RWPE2 (cell line): Measurements from ENCODE around the gene KY.

Experiments
- ATAC-seq: fragments of 200-7000 bp; cut with Tn5 transposase; 3 replicates; pipeline ENCODE4 v1.9.1; 2021; ENCODE audit warnings: low read depth
- DNase-seq: peaks from one replicate; pipeline ENCODE4 v3.0.0-alpha.2; 2020; ENCODE audit warnings: low spot score
- H3K27ac ChIP-seq: fragments of 450-650 bp; 2 replicates; pipeline ENCODE4 v1.5.1; 2017; ENCODE audit warnings: mild to moderate bottlenecking; ENCODE audit not compliant: poor library complexity, severe bottlenecking
- H3K27me3 ChIP-seq: fragments of 250-450 bp; sonication (Bioruptor Pico); 2 replicates; pipeline ENCODE4 v1.5.1; 2021; ENCODE audit warnings: mild to moderate bottlenecking, moderate library complexity; ENCODE audit not compliant: insufficient read depth, poor library complexity, severe bottlenecking
- H3K36me3 ChIP-seq: fragments of 250-450 bp; sonication (Bioruptor Pico); 2 replicates; pipeline ENCODE4 v1.5.1; 2020; ENCODE audit warnings: low read depth, mild to moderate bottlenecking, moderate library complexity
- H3K4me1 ChIP-seq: fragments of 250-450 bp; sonication (Bioruptor Pico); 2 replicates; pipeline ENCODE4 v1.5.1; 2021; ENCODE audit warnings: mild to moderate bottlenecking, moderate library complexity; ENCODE audit not compliant: insufficient read depth, poor library complexity, severe bottlenecking
- H3K4me3 ChIP-seq: fragments of 250-450 bp; sonication (Bioruptor Pico); 2 replicates; pipeline ENCODE4 v1.5.1; 2021; ENCODE audit warnings: mild to moderate bottlenecking, moderate library complexity; ENCODE audit not compliant: severe bottlenecking
- H3K9me3 ChIP-seq: fragments of 250-450 bp; sonication (Bioruptor Pico); 2 replicates; pipeline ENCODE4 v1.5.1; 2021; ENCODE audit warnings: mild to moderate bottlenecking, moderate library complexity; ENCODE audit not compliant: severe bottlenecking
- CTCF ChIP-seq: fragments of 450-650 bp; IDR thresholded peaks from one replicate; pipeline ENCODE4 v1.5.1; 2017; ENCODE audit warnings: mild to moderate bottlenecking, moderate library complexity; ENCODE audit not compliant: poor library complexity, severe bottlenecking

The KY gene

GRCh38 chr3:134642445-134643149, 8.2 kb downstream of the KY start:
- H3K4me3 ChIP-seq = no peak overlapping the region
- ATAC-seq = no peak
- H3K4me1 ChIP-seq = no peaks in the 10 kb centered on the region
- no peaks in the 10 kb centered on the region for H3K9me3 ChIP-seq
- no peak for TF ChIP-seq CTCF
- no peak for DNase-seq
- no peaks in the 10 kb centered on the region for H3K27me3 ChIP-seq
- no peaks in the 10 kb centered on the region for H3K36me3 ChIP-seq
- no peak overlapping the region for H3K27ac ChIP-seq

- no peaks in the 10 kb centered on the region for H3K4me1 ChIP-seq
- TF ChIP-seq CTCF = no peak
- no peaks in the 10 kb centered on the region for H3K9me3 ChIP-seq
- H3K27me3 ChIP-seq = no peaks in the 10 kb centered on the region
- H3K36me3 ChIP-seq = no peaks in the 10 kb centered on the region
- DNase-seq (no peak), ATAC-seq (no peak)
- no peak overlapping the region for H3K4me3 ChIP-seq
- H3K27ac ChIP-seq = no peak overlapping the region
These were observed 9.0 kb downstream of the KY start for GRCh38 chr3:134641671-134642300.

GRCh38 chr3:134640872-134641470, 9.9 kb downstream of the KY start:
- Histone ChIP-seq H3K36me3 (no peaks in the 10 kb centered on the region), H3K4me1 (no peaks in the 10 kb centered on the region), H3K4me3 (no peak overlapping the region), H3K27me3 (no peaks in the 10 kb centered on the region), H3K27ac (no peak overlapping the region), H3K9me3 (no peaks in the 10 kb centered on the region)
- ATAC-seq = peak; percentile 69
- TF ChIP-seq CTCF = peak; percentile 45
- DNase-seq = no peak

GRCh38 chr3:134640378-134640777, 10.4 kb downstream of the KY start:
- H3K27me3 ChIP-seq = no peaks in the 10 kb centered on the region
- H3K36me3 ChIP-seq = no peaks in the 10 kb centered on the region
- H3K4me3 ChIP-seq = no peak overlapping the region
- H3K9me3 ChIP-seq = no peaks in the 10 kb centered on the region
- H3K27ac ChIP-seq = no peak overlapping the region
- no peak for TF ChIP-seq CTCF
- DNase-seq (no peak), ATAC-seq (no peak)
- H3K4me1 ChIP-seq = no peaks in the 10 kb centered on the region
